ENCODE measurements around the gene ADAM12.

The ADAM12 gene

GRCh38 chr10:126094537-126094936 lies 293.7 kb downstream of the ADAM12 start:
- ATAC-seq (ENCODE audit: insufficient read depth, low read depth) (no peak), DNase-seq (no peak)

GRCh38 chr10:126092366-126093215 lies 295.7 kb downstream of the ADAM12 start:
- H2AFZ ChIP-seq (ENCODE audit: low read depth, low read length), result no peak overlapping the region
- TF ChIP-seq CTCF (IDR thresholded peaks at IDR 0.05; ENCODE audit: borderline replicate concordance, extremely low read depth, low read length, poor library complexity, severe bottlenecking) (no peak), EZH2 (IDR thresholded peaks at IDR 0.05; ENCODE audit: borderline replicate concordance, low read depth, low read length, severe bottlenecking) (no peak)
- H3K4me3 ChIP-seq (ENCODE audit: low read depth in 1 of 2, low read length in 2 of 2), result no peak overlapping the region
- H3K4me1 ChIP-seq (ENCODE audit: insufficient read depth, low read length), result no peaks in the 10 kb centered on the region
- no peaks in the 10 kb centered on the region for H3K36me3 ChIP-seq (ENCODE audit: insufficient read depth, low read length)
- H3K79me2 ChIP-seq (ENCODE audit: insufficient read depth, low read length), result no peaks in the 10 kb centered on the region
- no peaks in the 10 kb centered on the region for H4K20me1 ChIP-seq (ENCODE audit: insufficient read depth, low read length)
- H3K27ac ChIP-seq (ENCODE audit: low read length), result no peak overlapping the region
- ATAC-seq (ENCODE audit: insufficient read depth, low read depth), result no peak
- DNase-seq, result no peak
- H3K9ac ChIP-seq (ENCODE audit: low read depth, low read length), result no peak overlapping the region
- H3K9me3 ChIP-seq (ENCODE audit: insufficient read depth, low read length, severe bottlenecking), result no peaks in the 10 kb centered on the region
- peaks cover 5% of the 10 kb centered on the region for H3K27me3 ChIP-seq (ENCODE audit: insufficient read depth, low read length, poor library complexity)
- H3K4me2 ChIP-seq (ENCODE audit: insufficient read depth, low read length), result no peak overlapping the region

More at GRCh38 chr10:126094537-126094936, 293.7 kb downstream of the ADAM12 start:
- Histone ChIP-seq H3K4me3 (ENCODE audit: low read depth in 1 of 2, low read length in 2 of 2) (no peak overlapping the region), H3K27me3 (ENCODE audit: insufficient read depth, low read length, poor library complexity) (peaks cover 7% of the 10 kb centered on the region), H3K36me3 (ENCODE audit: insufficient read depth, low read length) (no peaks in the 10 kb centered on the region), H4K20me1 (ENCODE audit: insufficient read depth, low read length) (no peaks in the 10 kb centered on the region), H3K9ac (ENCODE audit: low read depth, low read length) (no peak overlapping the region), H3K4me1 (ENCODE audit: insufficient read depth, low read length) (no peaks in the 10 kb centered on the region), H2AFZ (ENCODE audit: low read depth, low read length) (no peak overlapping the region), H3K27ac (ENCODE audit: low read length) (no peak overlapping the region), H3K4me2 (ENCODE audit: insufficient read depth, low read length) (no peak overlapping the region), H3K9me3 (ENCODE audit: insufficient read depth, low read length, severe bottlenecking) (no peaks in the 10 kb centered on the region), H3K79me2 (ENCODE audit: insufficient read depth, low read length) (no peaks in the 10 kb centered on the region)
- no peak for TF ChIP-seq CTCF (IDR thresholded peaks at IDR 0.05; ENCODE audit: borderline replicate concordance, extremely low read depth, low read length, poor library complexity, severe bottlenecking)
- TF ChIP-seq EZH2 (IDR thresholded peaks at IDR 0.05; ENCODE audit: borderline replicate concordance, low read depth, low read length, severe bottlenecking), result no peak

- DNase-seq (no peak), ATAC-seq (ENCODE audit: insufficient read depth, low read depth) (no peak)
- H3K27ac ChIP-seq (ENCODE audit: low read length), result no peak overlapping the region
- no peak overlapping the region for H3K4me3 ChIP-seq (ENCODE audit: low read depth in 1 of 2, low read length in 2 of 2)
- H3K9ac ChIP-seq (ENCODE audit: low read depth, low read length), result no peak overlapping the region
- no peaks in the 10 kb centered on the region for H3K4me1 ChIP-seq (ENCODE audit: insufficient read depth, low read length)
- H3K36me3 ChIP-seq (ENCODE audit: insufficient read depth, low read length), result no peaks in the 10 kb centered on the region
- peaks cover 5% of the 10 kb centered on the region for H3K27me3 ChIP-seq (ENCODE audit: insufficient read depth, low read length, poor library complexity)
- H3K9me3 ChIP-seq (ENCODE audit: insufficient read depth, low read length, severe bottlenecking), result no peaks in the 10 kb centered on the region
- no peaks in the 10 kb centered on the region for H3K79me2 ChIP-seq (ENCODE audit: insufficient read depth, low read length)
- no peaks in the 10 kb centered on the region for H4K20me1 ChIP-seq (ENCODE audit: insufficient read depth, low read length)
- H2AFZ ChIP-seq (ENCODE audit: low read depth, low read length), result no peak overlapping the region
- no peak for TF ChIP-seq EZH2 (IDR thresholded peaks at IDR 0.05; ENCODE audit: borderline replicate concordance, low read depth, low read length, severe bottlenecking)
- no peak for TF ChIP-seq CTCF (IDR thresholded peaks at IDR 0.05; ENCODE audit: borderline replicate concordance, extremely low read depth, low read length, poor library complexity, severe bottlenecking)
- H3K4me2 ChIP-seq (ENCODE audit: insufficient read depth, low read length), result no peak overlapping the region
Observed at GRCh38 chr10:126090911-126091728, 297.2 kb downstream of the ADAM12 start.
